ENCODE data around the gene QPCT. TPM values are rescaled to one million over a fixed set of nuclear protein-coding genes. Genes with fewer than 3 reads are reported as not detected.

QPCT gene
- total RNA-seq, 2 donors from 2014 or later = 3.2 to 4.3 TPM

GRCh38 chr2:37354531-37354930 lies 10.1 kb downstream of the QPCT start:
- intact Hi-C loops (cut with DNase I) = no loop called here
- DNase-seq (ENCODE audit: low spot score) = no peak

DNA sequence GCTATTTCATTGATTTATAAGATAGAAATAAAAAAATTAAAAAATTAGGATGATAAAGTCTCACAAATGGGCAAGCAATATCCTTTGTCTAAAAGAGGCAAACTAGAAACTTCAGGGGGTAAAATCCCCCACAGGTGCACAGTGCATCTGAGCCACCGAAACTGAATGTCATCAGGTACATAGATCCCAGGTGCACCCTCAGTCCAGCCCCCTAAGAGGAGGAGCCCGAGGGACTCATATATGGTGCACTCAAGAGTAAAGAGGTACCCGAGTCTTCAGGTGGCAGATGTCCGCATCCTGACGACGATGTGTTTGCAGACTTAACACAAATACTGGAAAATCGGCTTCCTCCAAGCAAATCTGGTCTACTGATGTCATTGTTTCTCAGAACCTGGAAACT lies 11.3 kb downstream of the QPCT start:
- intact Hi-C loops (cut with DNase I) = no loop called here
- no peak for DNase-seq (ENCODE audit: low spot score)

- intact Hi-C loops (cut with DNase I) = no loop called here
- DNase-seq (ENCODE audit: low spot score) = no peak
Measured at GRCh38 chr2:37356299-37356698, 11.9 kb downstream of the QPCT start.

- DNase-seq (ENCODE audit: low spot score) = no peak
- intact Hi-C loops (cut with DNase I) = no loop called here
Measured at GRCh38 chr2:37357069-37357468, 12.6 kb downstream of the QPCT start.

DNA sequence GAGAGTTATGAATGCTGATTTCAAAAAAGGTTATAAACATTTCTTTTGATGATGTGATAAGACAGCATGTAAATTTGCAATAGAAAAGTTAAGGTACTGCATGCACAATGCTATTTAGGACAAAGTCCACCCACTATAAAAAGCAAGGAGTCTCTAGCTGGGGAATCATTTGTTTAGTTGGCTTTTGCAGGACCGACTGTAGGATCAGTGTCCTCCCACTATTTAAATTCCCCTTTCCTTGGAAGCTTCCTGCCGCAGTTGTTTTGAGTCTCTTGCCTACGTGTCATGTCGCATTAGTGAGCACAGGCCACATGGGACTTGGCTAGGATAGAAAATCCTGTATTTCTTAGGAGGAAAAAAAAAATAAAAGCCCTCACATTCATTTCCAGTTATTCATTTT lies 13.1 kb downstream of the QPCT start:
- intact Hi-C loops (cut with DNase I) = no loop called here
- no peak for DNase-seq (ENCODE audit: low spot score)

- intact Hi-C loops (cut with DNase I) = no loop called here
- DNase-seq (ENCODE audit: low spot score) = no peak
Measured at GRCh38 chr2:37358466-37358865, 14.0 kb downstream of the QPCT start.

DNA sequence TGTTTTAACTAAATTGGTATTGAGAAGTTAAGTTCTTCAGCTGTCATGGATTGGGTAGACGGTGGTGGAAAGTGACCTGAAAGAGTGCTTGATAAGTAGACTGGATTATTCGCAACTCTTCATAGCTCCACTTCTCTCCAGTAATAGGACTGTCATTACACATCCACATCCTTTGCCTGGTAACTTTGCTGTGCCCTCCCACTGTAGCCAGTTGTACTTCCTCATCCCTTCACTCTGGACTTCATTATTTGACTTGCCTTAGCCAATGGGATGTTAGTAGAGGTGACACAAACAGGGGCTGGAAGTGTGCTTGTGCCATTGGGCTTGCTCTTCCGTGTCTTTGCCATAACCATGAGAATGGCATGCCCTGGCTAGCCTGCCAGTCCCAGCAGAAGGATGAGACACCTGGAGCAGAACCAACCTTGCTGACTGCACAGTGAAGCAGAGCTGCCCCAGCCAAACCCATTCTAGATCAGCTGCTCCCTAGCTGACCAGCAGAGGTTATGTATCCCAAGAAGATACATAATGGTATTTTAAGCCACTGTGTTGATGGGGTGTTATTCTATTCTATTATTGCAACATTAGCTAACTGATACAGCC lies 16.9 kb downstream of the QPCT start:
- DNase-seq (ENCODE audit: low spot score) = no peak
- intact Hi-C loops (cut with DNase I) = no loop called here

- intact Hi-C loops (cut with DNase I) = no loop called here
- DNase-seq (ENCODE audit: low spot score) = no peak
Measured at GRCh38 chr2:37361994-37362698, 17.7 kb downstream of the QPCT start.

- no peak for DNase-seq (ENCODE audit: low spot score)
- intact Hi-C loops (cut with DNase I) = no loop called here
Measured at GRCh38 chr2:37364351-37364750, 19.9 kb downstream of the QPCT start.

- no peak for DNase-seq (ENCODE audit: low spot score)
- intact Hi-C loops (cut with DNase I) = no loop called here
Measured at GRCh38 chr2:37365669-37366068, 21.2 kb downstream of the QPCT start.

DNA sequence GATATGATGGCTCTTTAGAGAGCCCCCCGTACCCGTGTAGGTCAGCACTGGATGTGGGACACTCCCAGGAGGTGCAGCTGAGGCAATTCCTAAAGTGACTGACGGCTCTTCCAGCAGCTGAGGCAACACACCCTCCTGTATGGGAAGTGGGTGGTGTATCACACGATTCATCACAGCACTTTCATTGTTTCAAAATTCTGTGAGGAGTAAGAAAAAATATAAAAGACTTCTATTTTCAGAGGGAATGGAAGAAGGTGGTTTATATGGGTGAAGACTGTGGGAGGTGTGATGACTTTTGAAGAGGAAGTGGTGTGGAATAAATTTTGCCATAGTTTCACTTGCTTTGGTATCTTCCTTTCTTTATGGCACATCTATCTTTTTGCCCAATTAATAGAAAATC lies 22.3 kb downstream of the QPCT start:
- no peak for DNase-seq (ENCODE audit: low spot score)
- intact Hi-C loops (cut with DNase I) = no loop called here

GRCh38 chr2:37367310-37367709 lies 22.9 kb downstream of the QPCT start:
- no peak for DNase-seq (ENCODE audit: low spot score)
- intact Hi-C loops (cut with DNase I) = no loop called here

DNA sequence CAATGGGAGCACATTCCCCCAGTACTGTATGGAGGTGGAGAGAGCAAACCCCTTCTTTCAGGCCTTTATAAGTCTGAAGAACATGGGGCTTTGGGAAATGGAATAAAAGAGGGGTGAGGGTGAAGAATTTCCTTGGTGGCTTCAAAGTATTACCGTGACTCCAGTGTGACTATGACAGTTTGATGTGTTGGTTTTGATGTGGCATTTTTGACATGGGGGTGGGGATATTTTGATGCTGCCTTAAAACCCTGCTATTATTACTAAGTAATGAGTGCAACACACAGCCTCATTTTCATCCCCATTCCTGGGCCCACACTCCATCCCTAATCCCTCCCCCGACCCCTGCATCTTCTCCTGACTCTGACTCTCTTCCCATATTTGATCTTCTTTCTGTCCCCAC lies 23.6 kb downstream of the QPCT start:
- no peak for DNase-seq (ENCODE audit: low spot score)
- intact Hi-C loops (cut with DNase I) = no loop called here

DNA sequence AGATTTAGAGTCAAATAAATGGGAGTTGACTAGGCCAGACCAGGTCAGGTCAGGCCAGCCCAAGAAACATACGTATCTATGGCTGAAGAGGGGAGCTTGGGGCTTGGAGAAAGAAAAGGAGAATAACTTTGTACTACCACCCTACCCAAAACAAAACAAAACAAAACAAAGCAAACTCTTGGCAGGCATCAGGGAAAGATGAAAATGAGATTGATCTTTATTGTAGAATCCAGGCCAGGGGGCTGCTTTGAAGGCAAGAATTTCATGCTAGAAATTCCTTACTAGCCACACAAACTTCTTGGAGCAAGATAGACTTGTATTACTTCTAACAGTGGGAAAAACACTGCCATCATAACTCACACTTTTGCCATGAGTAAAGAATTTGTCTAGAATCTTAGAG lies 26.2 kb downstream of the QPCT start:
- intact Hi-C loops (cut with DNase I) = no loop called here
- DNase-seq (ENCODE audit: low spot score) = no peak

DNA sequence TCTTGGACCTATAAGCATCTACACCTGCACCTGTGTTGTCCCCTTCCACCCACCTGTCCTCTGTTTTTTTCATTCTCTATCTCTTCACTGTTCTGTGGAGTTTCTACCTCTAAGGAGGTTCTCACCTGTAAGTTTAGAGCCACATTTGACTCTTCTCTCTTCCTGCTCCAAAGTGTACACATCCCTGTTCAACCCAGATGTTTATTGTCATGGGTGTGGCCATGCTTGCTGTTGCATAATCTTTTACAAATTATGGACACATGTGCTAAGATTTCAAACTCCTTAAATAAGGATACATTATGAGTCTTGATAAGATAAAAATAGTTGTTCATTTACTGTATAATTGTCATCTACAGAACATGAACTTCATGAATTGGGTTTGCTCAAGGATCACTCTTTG lies 27.6 kb downstream of the QPCT start:
- intact Hi-C loops (cut with DNase I) = no loop called here
- DNase-seq (ENCODE audit: low spot score) = no peak

- intact Hi-C loops (cut with DNase I) = no loop called here
- no peak for DNase-seq (ENCODE audit: low spot score)
Measured at GRCh38 chr2:37375741-37376288, 31.4 kb downstream of the QPCT start.

GRCh38 chr2:37376421-37377186 lies 32.2 kb downstream of the QPCT start:
- DNase-seq (ENCODE audit: low spot score) = no peak
- intact Hi-C loops (cut with DNase I) = no loop called here

DNA sequence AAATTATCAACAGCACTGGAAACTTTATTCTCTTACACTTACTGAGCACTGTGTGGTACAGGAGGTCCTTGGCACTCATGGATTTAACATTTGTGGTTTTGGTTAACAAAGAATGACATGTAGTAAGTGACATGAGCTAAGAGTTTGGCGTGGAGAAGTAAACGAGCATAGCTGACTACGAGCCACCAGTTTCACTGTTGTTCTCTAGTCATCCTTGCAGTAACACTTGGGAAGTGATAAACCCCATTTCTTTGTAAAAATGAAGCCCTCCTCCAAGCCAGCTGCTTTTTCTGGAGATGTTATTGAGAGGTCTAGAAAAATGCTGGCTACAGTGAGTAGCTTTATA lies 32.7 kb downstream of the QPCT start:
- no peak for DNase-seq (ENCODE audit: low spot score)
- intact Hi-C loops (cut with DNase I) = no loop called here

DNA sequence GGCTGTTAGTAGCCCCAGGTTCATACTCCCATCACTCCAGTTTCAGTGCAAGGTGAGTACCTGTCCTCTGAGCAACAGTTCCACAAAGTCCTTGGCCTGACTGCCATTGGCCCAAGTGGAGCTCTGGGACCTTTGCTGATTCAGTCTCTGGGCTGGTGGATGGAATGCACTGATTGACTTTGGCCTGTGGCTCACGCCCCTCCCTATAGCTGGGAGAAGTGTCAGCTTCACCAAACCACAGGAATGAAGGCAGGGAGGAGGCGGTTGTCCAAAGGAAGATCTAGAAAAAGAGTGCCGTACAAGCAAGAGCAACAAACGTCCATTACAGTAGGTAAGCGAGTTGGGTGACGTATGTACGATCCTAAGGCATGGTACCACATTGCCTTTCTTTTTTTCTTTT lies 34.0 kb downstream of the QPCT start:
- DNase-seq (ENCODE audit: low spot score) = no peak
- intact Hi-C loops (cut with DNase I) = loop anchor here in 1 of 2 donors (1.0 kb wide), 1 partner anchor 44 kb away; no protein-coding TSS in a partner anchor

- no peak for DNase-seq (ENCODE audit: low spot score)
- intact Hi-C loops (cut with DNase I) = no loop called here
Measured at GRCh38 chr2:37379881-37380296, 35.5 kb downstream of the QPCT start.
